ENCODE results near the gene UBE2B. TPM values are rescaled to one million over a fixed set of nuclear protein-coding genes. Genes with fewer than 3 reads are reported as not detected.
"Not testable (repeated sequence)": the region's sequence is repeated elsewhere in the genome, so short reads cannot be mapped to it uniquely, and the experiment has no call there.

UBE2B gene
- total RNA-seq, 2 donors from 2014 or later, result 124 to 125 TPM

GRCh38 chr5:134374232-134374631, 2.9 kb downstream of the UBE2B start:
- no peaks in the 10 kb centered on the region for H3K27me3 Mint-ChIP-seq
- no peak for ATAC-seq
- no peak for DNase-seq

GRCh38 chr5:134380346-134380745, 9.0 kb downstream of the UBE2B start:
- H3K9me3 ChIP-seq (ENCODE audit: control insufficient read depth, low read length, poor library complexity, severe bottlenecking), result no peaks in the 10 kb centered on the region
- ATAC-seq (peak; percentile 38), DNase-seq (no peak)
- Mint-ChIP-seq H3K4me3 (no peak overlapping the region), H3K36me3 (ENCODE audit: low read depth) (no peaks in the 10 kb centered on the region), H3K4me1 (peaks cover 13% of the 10 kb centered on the region), H3K27me3 (no peaks in the 10 kb centered on the region), H3K27ac (peak overlapping the region; percentile 39)

More at GRCh38 chr5:134374232-134374631, 2.9 kb downstream of the UBE2B start:
- no peaks in the 10 kb centered on the region for H3K9me3 ChIP-seq (ENCODE audit: control insufficient read depth, low read length, poor library complexity, severe bottlenecking)
- H3K27ac Mint-ChIP-seq, result peak overlapping the region; percentile 98
- H3K4me3 Mint-ChIP-seq, result no peak overlapping the region
- peaks cover 38% of the 10 kb centered on the region for H3K4me1 Mint-ChIP-seq
- peaks cover 2% of the 10 kb centered on the region for H3K36me3 Mint-ChIP-seq (ENCODE audit: low read depth)

GRCh38 chr5:134382204-134382603, 10.8 kb downstream of the UBE2B start:
- H3K27ac Mint-ChIP-seq, result not testable (repeated sequence)

DNA sequence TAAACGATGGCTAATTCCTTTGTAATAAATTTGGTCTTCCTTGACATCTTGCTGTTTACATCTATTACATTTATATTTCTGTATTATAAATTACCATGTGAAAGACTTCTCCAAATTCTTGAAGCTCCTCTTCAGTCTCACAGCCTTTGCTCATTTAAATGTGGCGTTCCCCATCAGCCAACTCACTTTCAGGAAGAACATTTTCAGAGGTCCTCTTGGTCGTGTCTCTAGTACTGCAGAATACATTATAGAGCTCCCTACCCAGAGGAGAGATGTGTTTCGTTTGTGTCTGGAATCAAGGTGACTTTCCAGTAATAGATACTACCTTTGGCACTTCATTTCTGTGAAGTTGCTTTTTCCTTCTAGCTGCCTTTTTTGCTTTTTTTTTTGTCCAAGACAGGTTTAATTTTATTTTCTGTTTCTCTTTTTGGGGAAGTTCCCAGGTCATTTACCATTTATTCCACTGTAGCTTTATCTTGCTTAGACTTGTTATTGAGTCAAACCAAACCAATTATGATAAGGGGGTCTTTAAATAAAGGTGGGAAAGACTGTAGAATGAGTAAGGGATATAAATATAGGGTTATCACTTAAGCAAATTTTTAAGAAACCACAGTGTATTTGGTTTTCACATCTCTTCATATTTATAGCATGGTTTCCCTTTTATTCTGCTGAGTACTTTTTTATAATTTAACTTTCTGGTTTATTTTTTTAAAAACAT, 12.8 kb downstream of the UBE2B start:
- ATAC-seq, result no peak
- H3K27me3 Mint-ChIP-seq, result no peaks in the 10 kb centered on the region
- no peaks in the 10 kb centered on the region for H3K9me3 ChIP-seq (ENCODE audit: control insufficient read depth, low read length, poor library complexity, severe bottlenecking)
- peaks cover 7% of the 10 kb centered on the region for H3K4me1 Mint-ChIP-seq
- peak overlapping the region; percentile 78 for H3K27ac Mint-ChIP-seq
- H3K36me3 Mint-ChIP-seq (ENCODE audit: low read depth), result no peaks in the 10 kb centered on the region
- no peak overlapping the region for H3K4me3 Mint-ChIP-seq
- DNase-seq, result no peak

More at GRCh38 chr5:134382204-134382603, 10.8 kb downstream of the UBE2B start:
- H3K4me1 Mint-ChIP-seq, result peaks cover 10% of the 10 kb centered on the region
- not testable (repeated sequence) for H3K27me3 Mint-ChIP-seq; H3K4me3 Mint-ChIP-seq; DNase-seq; H3K36me3 Mint-ChIP-seq (ENCODE audit: low read depth); ATAC-seq; H3K9me3 ChIP-seq (ENCODE audit: control insufficient read depth, low read length, poor library complexity, severe bottlenecking)

DNA sequence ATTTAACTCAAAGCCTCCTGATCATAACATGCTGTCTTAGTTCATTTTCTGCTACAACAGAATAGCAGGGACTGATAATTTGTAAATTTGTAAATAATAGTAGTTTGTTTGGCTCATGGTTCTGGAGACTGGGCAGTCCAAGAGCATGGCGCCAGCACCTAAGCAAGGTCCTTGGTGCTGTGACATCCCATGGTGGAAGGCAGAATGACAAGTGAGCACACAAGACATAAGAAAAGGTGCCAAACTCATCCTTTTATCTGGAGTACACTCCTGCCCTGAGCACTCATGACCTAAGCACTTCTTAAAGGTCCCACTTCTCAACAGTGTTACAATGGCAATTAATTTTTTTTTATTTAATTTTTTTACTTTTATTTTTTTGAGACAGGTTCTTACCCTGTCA, 16.1 kb downstream of the UBE2B start:
- H3K36me3 Mint-ChIP-seq (ENCODE audit: low read depth), result peaks cover 2% of the 10 kb centered on the region
- H3K27ac Mint-ChIP-seq, result peak overlapping the region; percentile 51
- ATAC-seq, result no peak
- peaks cover 3% of the 10 kb centered on the region for H3K4me1 Mint-ChIP-seq
- H3K4me3 Mint-ChIP-seq, result no peak overlapping the region
- no peak for DNase-seq
- H3K27me3 Mint-ChIP-seq, result no peaks in the 10 kb centered on the region
- no peaks in the 10 kb centered on the region for H3K9me3 ChIP-seq (ENCODE audit: control insufficient read depth, low read length, poor library complexity, severe bottlenecking)

GRCh38 chr5:134392301-134392700, 20.9 kb downstream of the UBE2B start:
- no peaks in the 10 kb centered on the region for H3K9me3 ChIP-seq (ENCODE audit: control insufficient read depth, low read length, poor library complexity, severe bottlenecking)
- Mint-ChIP-seq H3K36me3 (ENCODE audit: low read depth) (peaks cover 2% of the 10 kb centered on the region), H3K4me3 (no peak overlapping the region), H3K27ac (no peak overlapping the region), H3K4me1 (peaks cover 2% of the 10 kb centered on the region), H3K27me3 (no peaks in the 10 kb centered on the region)
- no peak for ATAC-seq
- DNase-seq, result no peak

GRCh38 chr5:134394932-134395331, 23.6 kb downstream of the UBE2B start:
- Mint-ChIP-seq H3K4me3 (no peak overlapping the region), H3K27me3 (no peaks in the 10 kb centered on the region), H3K4me1 (peaks cover 5% of the 10 kb centered on the region), H3K27ac (no peak overlapping the region), H3K36me3 (ENCODE audit: low read depth) (peaks cover 2% of the 10 kb centered on the region)
- ATAC-seq (no peak), DNase-seq (no peak)
- no peaks in the 10 kb centered on the region for H3K9me3 ChIP-seq (ENCODE audit: control insufficient read depth, low read length, poor library complexity, severe bottlenecking)

GRCh38 chr5:134396274-134396673, 24.9 kb downstream of the UBE2B start:
- Mint-ChIP-seq H3K4me3 (no peak overlapping the region), H3K27ac (peak overlapping the region; percentile 19), H3K4me1 (peaks cover 5% of the 10 kb centered on the region), H3K27me3 (no peaks in the 10 kb centered on the region), H3K36me3 (ENCODE audit: low read depth) (no peaks in the 10 kb centered on the region)
- DNase-seq (no peak), ATAC-seq (no peak)
- no peaks in the 10 kb centered on the region for H3K9me3 ChIP-seq (ENCODE audit: control insufficient read depth, low read length, poor library complexity, severe bottlenecking)

DNA sequence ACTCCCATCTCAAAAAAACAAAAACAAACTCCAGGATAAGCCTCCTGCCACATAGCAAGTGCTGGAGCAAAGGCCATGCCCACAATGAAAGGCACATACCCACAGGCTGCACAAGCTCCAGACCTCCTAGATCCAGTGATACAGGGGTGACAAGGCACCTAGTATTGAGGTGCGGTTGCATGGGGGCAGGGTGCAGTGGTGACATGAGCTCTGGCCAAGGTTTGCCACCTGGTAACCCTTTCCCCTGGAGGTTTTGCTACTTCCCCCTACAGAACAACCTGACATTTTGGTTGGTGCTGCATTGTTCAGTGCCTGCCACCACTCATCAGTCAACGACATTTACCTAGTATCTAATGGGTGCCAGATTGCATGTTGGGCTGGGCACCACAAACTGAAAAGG, 25.8 kb downstream of the UBE2B start:
- no peaks in the 10 kb centered on the region for H3K9me3 ChIP-seq (ENCODE audit: control insufficient read depth, low read length, poor library complexity, severe bottlenecking)
- ATAC-seq (peak; percentile 24), DNase-seq (no peak)
- peaks cover 7% of the 10 kb centered on the region for H3K4me1 Mint-ChIP-seq
- H3K27me3 Mint-ChIP-seq, result no peaks in the 10 kb centered on the region
- H3K36me3 Mint-ChIP-seq (ENCODE audit: low read depth), result no peaks in the 10 kb centered on the region
- H3K27ac Mint-ChIP-seq, result peak overlapping the region; percentile 47
- no peak overlapping the region for H3K4me3 Mint-ChIP-seq

DNA sequence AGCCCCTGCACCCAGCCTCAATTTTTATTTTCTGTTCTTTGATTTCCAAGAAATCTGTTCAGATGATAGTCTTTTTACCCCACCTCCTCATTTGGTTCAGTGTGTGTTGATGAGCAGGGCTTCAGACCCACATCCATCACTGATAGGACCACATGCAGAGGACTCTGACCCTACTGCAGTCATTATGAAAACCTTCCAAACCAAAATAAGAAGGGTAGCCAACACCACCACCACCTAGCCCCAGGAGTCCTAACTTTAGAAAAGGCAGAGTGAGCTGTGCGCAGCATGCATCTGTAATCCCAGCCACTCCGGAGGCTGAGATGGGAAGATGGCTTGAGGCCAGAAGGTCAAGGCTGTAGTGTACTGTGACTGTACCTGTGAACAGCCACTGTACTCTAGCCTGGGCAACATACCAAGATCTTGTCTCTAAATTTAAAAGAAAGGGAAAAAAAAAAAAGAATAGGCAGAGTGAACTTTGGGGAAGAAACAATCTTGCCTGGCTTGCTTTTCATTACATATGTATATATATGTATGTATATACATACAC, 27.3 kb downstream of the UBE2B start:
- Mint-ChIP-seq H3K36me3 (ENCODE audit: low read depth) (no peaks in the 10 kb centered on the region), H3K4me3 (no peak overlapping the region), H3K27me3 (no peaks in the 10 kb centered on the region), H3K4me1 (peaks cover 7% of the 10 kb centered on the region), H3K27ac (peak overlapping the region; percentile 47)
- ATAC-seq (no peak), DNase-seq (no peak)
- H3K9me3 ChIP-seq (ENCODE audit: control insufficient read depth, low read length, poor library complexity, severe bottlenecking), result no peaks in the 10 kb centered on the region

DNA sequence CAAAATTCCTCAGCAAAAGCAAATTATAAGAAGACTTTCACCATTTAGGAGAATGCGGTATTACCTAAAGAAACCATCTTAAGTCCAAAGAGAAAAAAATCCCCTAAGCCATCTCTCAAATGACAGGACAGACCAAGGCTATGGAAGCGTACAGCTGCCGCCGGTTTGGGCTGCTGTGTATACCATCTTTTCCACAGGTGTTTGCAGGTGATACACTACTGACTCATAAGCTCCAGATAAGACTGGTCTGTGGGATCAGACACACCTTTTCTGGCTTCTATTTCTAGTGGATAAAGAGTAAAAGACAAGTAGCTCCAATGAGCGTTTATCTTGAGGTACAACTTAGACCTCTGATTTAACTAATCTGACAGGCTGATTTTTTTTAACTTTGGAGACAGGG, 32.6 kb downstream of the UBE2B start:
- DNase-seq (no peak), ATAC-seq (no peak)
- H3K27ac Mint-ChIP-seq, result no peak overlapping the region

DNA sequence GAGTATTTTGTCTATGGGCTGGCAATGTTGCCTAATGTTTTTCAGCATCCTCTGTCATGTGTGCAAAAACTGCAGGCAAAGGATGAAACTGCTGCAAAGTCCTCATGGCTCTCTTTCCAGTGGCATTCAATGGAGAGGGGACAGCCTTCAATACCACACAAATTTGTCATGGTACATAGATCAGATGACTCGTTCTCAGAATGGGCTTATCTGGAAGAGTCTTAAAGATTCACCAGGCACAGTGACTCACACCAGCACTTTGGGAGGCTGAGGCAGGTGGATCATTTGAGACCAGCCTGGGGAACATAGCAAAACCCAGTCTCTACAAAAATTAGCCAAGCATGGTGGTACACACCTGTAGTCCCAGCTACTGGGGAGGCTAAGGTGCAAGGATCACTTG, 35.0 kb downstream of the UBE2B start:
- Mint-ChIP-seq H3K4me3 (no peak overlapping the region), H3K27ac (no peak overlapping the region), H3K36me3 (ENCODE audit: low read depth) (no peaks in the 10 kb centered on the region), H3K4me1 (peaks cover 14% of the 10 kb centered on the region), H3K27me3 (no peaks in the 10 kb centered on the region)
- ATAC-seq (no peak), DNase-seq (no peak)
- no peaks in the 10 kb centered on the region for H3K9me3 ChIP-seq (ENCODE audit: control insufficient read depth, low read length, poor library complexity, severe bottlenecking)

More for the DNA sequence above, 32.6 kb downstream of the UBE2B start:
- H3K4me1 Mint-ChIP-seq, result peaks cover 2% of the 10 kb centered on the region
- no peak overlapping the region for H3K4me3 Mint-ChIP-seq
- no peaks in the 10 kb centered on the region for H3K9me3 ChIP-seq (ENCODE audit: control insufficient read depth, low read length, poor library complexity, severe bottlenecking)
- no peaks in the 10 kb centered on the region for H3K27me3 Mint-ChIP-seq
- no peaks in the 10 kb centered on the region for H3K36me3 Mint-ChIP-seq (ENCODE audit: low read depth)

- DNase-seq (no peak), ATAC-seq (no peak)
- H3K9me3 ChIP-seq (ENCODE audit: control insufficient read depth, low read length, poor library complexity, severe bottlenecking), result no peaks in the 10 kb centered on the region
- Mint-ChIP-seq H3K27ac (no peak overlapping the region), H3K27me3 (no peaks in the 10 kb centered on the region), H3K4me3 (peak overlapping the region; percentile 61), H3K36me3 (ENCODE audit: low read depth) (peaks cover 2% of the 10 kb centered on the region), H3K4me1 (peaks cover 20% of the 10 kb centered on the region)
Measured at GRCh38 chr5:134409321-134409720, 38.0 kb downstream of the UBE2B start.

GRCh38 chr5:134410822-134411221, 39.5 kb downstream of the UBE2B start:
- no peak for DNase-seq
- Mint-ChIP-seq H3K4me3 (peak overlapping the region; percentile 94), H3K27me3 (no peaks in the 10 kb centered on the region), H3K36me3 (ENCODE audit: low read depth) (peaks cover 2% of the 10 kb centered on the region), H3K27ac (peak overlapping the region; percentile 90), H3K4me1 (peaks cover 20% of the 10 kb centered on the region)
- no peaks in the 10 kb centered on the region for H3K9me3 ChIP-seq (ENCODE audit: control insufficient read depth, low read length, poor library complexity, severe bottlenecking)
- no peak for ATAC-seq
